ENCODE measurements around the gene ZC3H10.

DNA sequence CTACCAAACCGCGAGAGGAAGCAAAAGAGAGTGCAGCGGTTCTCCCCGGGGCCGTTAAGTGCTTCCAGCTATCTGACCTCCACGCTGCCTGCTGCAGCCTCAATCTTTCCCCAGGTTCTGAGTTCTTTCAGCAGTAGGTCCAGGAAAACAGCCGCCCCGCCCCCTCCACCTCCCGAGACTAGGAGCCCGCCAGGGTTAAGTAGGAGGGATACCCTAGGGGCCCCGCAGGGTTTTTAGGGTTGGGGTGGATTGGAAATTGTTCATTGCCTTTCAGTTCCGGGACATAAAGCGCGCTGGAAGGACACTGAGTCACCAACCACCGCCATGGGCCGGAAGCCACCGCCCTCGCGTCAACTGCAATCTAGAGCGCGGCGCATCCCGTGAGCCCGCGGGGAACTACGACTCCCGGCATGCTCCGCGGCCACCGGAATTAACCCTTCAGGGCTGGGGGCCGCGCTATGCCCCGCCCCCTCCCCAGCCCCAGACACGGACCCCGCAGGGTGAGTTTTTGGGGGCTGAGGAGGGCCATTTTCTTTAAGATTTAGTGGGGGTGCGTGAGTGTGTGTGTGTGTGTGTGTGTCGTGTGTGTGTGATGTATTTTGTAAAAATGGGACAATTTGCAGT lies 34.2 kb downstream of the ZC3H10 start, which contains the start of gene MYL6B:
- TF ChIP-seq, protein P1, sequence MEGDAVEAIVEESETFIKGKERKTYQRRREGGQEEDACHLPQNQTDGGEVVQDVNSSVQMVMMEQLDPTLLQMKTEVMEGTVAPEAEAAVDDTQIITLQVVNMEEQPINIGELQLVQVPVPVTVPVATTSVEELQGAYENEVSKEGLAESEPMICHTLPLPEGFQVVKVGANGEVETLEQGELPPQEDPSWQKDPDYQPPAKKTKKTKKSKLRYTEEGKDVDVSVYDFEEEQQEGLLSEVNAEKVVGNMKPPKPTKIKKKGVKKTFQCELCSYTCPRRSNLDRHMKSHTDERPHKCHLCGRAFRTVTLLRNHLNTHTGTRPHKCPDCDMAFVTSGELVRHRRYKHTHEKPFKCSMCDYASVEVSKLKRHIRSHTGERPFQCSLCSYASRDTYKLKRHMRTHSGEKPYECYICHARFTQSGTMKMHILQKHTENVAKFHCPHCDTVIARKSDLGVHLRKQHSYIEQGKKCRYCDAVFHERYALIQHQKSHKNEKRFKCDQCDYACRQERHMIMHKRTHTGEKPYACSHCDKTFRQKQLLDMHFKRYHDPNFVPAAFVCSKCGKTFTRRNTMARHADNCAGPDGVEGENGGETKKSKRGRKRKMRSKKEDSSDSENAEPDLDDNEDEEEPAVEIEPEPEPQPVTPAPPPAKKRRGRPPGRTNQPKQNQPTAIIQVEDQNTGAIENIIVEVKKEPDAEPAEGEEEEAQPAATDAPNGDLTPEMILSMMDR (IDR thresholded peaks at IDR 0.05) = no peak
- peak; percentile 79 to 90 (median 89) for TF ChIP-seq POLR2AphosphoS5 (IDR thresholded peaks at IDR 0.05)

Measured in transverse colon (tissue), 4 donors.